GM18861 (cell line): Measurements from ENCODE around the gene XPNPEP2.
A peak's percentile ranks its signal among the peaks of the same experiment; 100 is the strongest.

Experiments
- ATAC-seq: cut with Tn5 transposase; IDR thresholded peaks from one replicate; pipeline ENCODE4 v1.9.1; 2021; ENCODE audit not compliant: unreplicated experiment

Gene XPNPEP2

GRCh38 chrX:129777218-129778030, 38.6 kb downstream of the XPNPEP2 start:
- peak; percentile 15 for ATAC-seq

GRCh38 chrX:129779086-129779672, 40.4 kb downstream of the XPNPEP2 start:
- ATAC-seq = no peak

DNA sequence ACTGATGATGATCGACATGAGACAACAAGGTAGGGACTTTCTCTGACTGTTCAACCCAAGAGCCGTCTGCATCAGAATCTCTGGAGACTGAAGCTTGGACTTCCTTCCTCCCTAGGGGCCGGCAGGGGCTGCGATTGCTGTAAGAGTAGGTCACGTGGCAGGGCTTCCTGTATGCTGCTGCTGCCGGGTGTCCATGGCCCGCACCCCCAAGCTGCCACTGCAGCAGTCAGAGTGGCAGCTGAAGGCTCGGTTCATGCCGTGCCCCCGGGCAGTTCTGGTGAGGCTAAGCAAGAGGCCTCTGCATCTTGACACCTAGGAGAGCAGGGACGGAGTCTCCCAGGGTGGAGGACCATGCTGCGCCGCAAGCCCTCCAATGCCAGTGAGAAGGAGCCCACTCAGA, 41.0 kb downstream of the XPNPEP2 start, which contains the start of gene SASH3:
Gene SASH3 (plus strand): TSS at position 203 of the 400 bp plus-strand sequence. CDS start 149 bp downstream, at position 352.
- peak; percentile 24 for ATAC-seq

GRCh38 chrX:129780441-129781105, 41.8 kb downstream of the XPNPEP2 start:
- no peak for ATAC-seq

GRCh38 chrX:129781134-129781672, 42.4 kb downstream of the XPNPEP2 start:
- peak; percentile 58 for ATAC-seq

DNA sequence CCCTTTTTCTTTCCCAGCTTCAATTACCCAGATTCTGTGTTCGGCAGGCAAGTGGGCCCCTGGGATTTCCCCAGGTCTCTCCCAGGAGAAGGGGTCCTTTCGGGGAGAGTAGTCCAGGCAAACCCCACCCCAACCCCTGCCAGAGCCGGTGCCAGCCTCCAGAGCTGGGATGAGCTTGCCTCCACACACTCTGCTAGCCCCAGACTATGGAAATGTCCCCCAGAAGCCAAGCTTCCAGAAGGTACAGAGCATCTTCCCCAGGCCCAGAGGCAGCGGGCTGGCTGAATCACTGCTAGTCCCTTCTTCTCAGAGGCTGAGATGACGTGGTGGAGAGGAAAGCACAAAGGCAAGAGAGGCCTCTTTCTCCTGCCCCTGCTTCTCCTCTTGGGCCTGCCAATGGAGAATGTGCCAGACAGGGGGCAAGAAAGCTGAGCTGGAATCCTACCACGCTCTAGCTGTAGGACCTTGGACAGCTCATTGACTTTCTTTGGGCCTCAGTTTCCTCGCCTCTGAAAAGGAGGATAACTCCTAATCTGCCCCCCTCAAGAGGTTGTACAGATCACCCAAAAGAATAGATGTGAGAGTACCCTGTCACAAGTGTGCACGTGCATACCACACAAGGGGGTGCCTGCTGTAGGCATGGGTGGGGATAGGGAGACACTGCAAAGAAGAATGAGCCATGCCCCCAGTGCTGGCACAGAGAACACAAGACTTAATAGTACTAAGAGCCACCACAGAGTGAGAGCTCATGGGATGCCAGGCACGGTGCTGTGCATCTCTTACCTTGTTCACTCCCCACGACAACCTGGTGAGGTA, 43.1 kb downstream of the XPNPEP2 start:
- ATAC-seq = no peak

- ATAC-seq = no peak
Measured at GRCh38 chrX:129782706-129783105, 43.9 kb downstream of the XPNPEP2 start.

DNA sequence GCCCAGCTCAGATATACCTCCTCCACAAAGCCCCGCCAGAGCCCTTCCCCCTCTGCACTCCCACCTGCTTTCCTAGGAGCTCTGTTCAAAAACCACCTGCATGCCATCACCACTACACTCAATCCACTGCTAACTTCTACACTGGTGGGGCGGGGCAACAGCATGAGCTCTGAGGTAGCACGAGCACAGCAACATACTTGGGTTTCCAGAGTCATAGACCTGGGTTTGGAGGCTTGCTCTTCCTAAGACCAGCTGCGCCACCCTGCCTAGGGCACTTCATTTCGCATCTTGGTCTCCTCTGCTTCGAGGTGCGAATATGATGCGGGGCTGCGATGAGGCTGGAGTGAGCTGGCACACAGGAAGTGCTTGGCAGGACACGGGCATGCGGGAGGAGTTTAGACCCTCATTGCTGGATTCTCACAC, 44.5 kb downstream of the XPNPEP2 start:
- ATAC-seq = no peak

DNA sequence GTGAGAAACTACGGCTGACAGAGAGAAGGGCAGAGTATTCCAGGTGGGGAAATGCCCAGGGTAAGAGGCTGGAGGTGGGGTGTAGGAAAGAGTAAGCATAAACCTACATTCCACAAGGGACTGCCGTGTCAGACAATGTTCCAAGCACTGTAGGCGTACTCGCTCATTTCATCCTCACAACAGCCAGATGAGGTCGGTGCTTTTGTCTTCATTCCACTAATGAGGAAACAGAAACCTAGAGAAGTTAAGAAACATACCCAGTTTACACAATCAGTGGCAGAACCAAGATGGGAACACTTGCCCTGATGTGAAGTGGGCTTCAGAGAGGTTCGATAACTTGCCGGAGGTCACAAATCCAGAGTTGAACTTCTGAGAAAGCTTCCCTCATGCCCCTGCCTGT, 45.6 kb downstream of the XPNPEP2 start:
- no peak for ATAC-seq

DNA sequence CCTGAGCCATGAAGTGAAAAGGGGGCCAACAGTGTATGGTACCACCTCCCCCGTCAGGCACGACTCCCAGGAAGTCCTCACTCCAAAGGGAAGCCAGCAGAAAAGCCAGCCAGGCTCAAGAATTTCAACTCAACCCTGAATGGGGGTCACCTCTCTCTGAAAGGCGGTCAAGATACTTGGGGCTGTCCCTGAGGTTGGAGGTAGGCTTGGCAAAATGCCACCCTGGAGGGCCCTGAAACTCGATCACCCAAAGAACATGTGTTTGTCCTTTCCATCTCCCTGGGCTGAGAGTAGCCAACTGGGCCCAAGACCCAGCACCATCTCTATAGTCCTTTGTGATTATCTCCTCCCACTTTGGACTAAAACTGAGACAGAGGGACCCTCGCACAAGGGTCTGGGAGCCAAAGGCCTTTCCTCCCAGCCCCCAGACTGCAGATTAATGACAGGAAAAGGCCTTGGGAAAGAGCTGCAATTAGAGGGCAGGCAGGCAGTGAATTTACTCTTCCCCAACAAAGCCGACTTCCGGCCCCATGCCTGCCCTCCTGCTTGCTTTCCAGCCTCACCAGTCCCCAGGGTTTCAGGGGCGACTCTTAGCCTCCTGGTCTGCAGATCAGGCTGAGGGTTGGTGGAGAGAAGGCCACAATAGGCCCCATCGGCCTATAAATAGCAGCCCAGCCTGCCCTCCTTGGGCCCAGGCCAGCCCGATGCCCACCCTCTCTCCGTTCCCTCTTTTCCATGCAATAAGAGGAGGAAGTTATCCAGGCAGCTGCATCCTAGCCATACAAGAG, 46.6 kb downstream of the XPNPEP2 start:
- ATAC-seq = no peak

DNA sequence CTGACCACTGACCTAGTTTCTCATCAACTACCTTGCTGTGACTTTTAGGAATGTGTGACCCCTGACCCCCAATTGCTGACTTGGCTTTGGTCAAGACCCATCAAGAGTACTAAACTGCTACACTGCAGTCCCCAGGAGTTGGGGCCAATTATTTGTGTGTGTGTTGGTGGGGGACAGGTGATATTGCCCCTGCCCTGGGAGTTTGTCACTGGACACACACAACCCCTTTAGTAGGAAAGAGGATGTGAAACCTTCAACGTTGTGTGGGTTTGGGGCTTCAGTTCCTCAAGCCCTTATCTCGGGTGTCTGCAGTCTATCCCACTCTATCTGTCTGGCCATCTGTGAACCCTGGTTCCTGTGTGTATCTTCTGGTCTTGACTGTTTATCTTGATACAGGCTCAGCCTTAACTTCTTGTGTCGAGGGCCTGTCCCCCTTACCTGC, 47.5 kb downstream of the XPNPEP2 start:
- peak; percentile 80 for ATAC-seq

GRCh38 chrX:129787336-129788055, 48.7 kb downstream of the XPNPEP2 start:
- no peak for ATAC-seq

DNA sequence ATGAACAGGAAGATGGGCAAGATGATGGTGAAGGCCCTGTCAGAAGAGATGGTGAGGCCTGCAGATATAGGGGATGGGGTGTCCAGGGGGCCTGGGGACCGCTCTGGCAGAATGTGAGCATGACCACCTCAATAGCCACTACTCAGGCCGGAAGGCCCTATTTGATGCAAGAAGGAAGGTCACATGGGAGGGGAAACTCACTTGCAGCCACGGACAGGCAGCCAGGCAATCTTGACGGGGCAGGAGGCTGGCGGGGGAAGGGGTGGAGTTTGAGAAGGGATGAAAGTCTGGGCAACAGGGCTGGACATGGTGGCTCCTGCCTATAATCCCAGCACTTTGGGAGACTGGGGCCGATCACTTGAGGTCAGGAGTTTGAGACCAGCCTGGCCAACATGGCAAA, 49.7 kb downstream of the XPNPEP2 start:
- ATAC-seq = no peak

- no peak for ATAC-seq
Measured at GRCh38 chrX:129790146-129790545, 51.4 kb downstream of the XPNPEP2 start.

DNA sequence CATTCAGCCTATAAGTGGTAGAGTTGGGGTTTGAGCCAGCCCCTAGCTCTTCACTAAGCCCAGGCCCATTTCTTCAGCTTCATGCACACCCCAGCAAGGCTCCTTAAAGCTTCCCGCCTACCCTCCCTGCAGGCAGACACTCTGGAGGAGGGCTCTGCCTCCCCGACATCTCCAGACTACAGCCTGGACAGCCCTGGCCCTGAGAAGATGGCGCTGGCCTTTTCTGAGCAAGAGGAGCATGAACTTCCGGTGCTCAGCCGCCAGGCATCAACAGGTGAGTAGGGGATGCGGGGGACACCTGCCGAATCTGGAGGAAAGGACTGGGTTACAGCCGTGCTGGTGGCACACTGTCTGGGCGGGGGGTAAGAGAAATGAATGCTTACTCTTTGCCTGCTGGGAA, 52.0 kb downstream of the XPNPEP2 start:
- ATAC-seq = no peak

DNA sequence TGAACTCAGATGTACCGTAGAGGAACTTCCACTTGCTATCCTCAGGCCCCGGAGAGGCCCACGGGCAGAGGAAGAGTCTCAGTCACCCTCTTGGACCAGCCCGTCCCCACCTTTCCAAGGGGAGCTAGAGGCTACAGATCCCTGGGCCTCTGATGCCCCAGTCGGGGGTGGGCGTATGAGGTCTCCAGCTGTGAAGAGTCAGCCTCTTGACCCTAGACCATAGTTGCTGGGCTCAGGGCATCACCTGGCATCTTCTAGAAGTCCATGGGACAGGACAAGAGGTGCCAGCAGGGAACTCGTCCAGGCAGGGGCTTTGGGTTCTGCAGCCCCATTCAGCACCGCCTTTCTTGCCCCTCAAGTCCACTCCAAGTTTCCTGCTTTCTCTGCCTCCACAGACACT, 52.6 kb downstream of the XPNPEP2 start:
- no peak for ATAC-seq

DNA sequence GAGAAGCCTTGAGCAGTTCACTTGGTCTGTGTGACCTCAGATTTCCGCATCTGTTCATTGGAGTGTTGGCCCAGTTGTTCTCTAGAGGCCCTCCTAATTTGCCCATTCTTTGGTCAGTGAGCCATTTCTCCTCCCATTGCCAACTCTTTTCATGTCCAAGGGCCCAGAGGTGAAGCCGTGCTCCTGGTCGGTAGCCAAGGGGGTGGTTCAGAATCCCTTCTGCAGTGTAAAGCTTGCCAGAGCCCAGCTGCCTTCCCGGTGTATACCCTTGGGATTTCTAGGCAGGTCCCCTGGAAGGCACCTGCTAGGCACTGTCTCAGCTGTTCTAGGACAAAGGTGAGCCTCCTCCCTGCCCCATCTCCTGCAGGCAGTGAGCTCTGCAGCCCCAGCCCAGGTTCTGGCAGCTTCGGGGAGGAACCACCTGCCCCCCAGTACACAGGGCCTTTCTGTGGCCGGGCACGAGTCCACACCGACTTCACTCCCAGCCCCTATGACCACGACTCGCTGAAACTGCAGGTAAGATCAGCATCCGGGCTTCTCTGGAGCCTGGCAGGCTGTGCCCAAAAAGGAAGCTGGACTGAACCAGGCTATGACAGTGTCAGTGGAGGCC, 53.3 kb downstream of the XPNPEP2 start:
- ATAC-seq = no peak

DNA sequence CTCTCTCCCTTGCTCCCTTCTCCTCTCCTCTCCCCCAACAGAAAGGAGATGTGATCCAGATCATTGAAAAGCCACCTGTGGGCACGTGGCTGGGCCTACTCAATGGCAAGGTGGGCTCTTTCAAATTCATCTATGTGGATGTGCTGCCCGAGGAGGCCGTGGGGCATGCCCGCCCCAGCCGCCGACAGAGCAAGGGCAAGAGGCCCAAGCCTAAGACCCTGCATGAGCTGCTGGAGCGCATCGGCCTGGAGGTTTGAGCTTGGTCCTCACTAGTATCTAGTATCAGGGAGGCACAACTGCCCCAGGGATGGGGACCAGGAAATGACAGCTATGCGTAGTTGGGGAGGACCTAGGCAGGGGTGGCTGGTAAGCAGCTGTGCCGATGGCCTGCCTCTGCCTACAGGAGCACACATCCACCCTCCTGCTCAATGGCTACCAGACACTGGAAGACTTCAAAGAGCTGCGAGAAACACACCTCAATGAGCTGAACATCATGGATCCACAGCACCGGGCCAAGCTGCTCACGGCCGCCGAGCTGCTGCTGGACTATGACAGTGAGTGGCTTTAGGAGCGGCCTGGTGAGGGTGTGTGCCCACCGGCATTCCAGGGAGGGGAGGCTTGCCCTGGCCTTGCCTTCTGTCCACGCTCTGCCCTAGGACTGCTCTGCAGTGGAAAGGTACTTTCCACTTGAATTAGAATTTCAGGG, 54.0 kb downstream of the XPNPEP2 start:
- no peak for ATAC-seq
